SK-N-SH (cell line): Measurements from ENCODE around the gene CLASP1.

Source experiments
- CHD2 ChIP-seq: fragments of 150-350 bp; IDR thresholded peaks from 2 replicates; pipeline ENCODE4 v1.6.1; 2018; ENCODE audit warnings: low read length; ENCODE audit not compliant: partially characterized antibody
- CTCF ChIP-seq: fragments of 200-600 bp; sonication (generic); IDR thresholded peaks from 2 replicates; pipeline ENCODE4 v1.6.1; 2017; ENCODE audit warnings: antibody characterized with exemption, mild to moderate bottlenecking, moderate library complexity
- EZH2phosphoT487 ChIP-seq: fragments of 200-600 bp; sonication (generic); IDR thresholded peaks from 2 replicates; pipeline ENCODE4 v1.6.1; 2017; ENCODE audit warnings: low read depth, mixed run types, mild to moderate bottlenecking, antibody characterized with exemption, moderate library complexity, borderline replicate concordance
- GABPA ChIP-seq: IDR thresholded peaks from 2 replicates; pipeline ENCODE4 v1.4.0; 2012; ENCODE audit warnings: low read depth, mild to moderate bottlenecking
- MAX ChIP-seq: IDR thresholded peaks from 2 replicates; pipeline ENCODE4 v1.4.0; 2012; ENCODE audit warnings: low read depth
- MXI1 ChIP-seq: IDR thresholded peaks from 2 replicates; pipeline ENCODE4 v1.6.1; 2012; ENCODE audit warnings: mild to moderate bottlenecking, low read depth, low read length, improper control_type of control experiment
- NFIC ChIP-seq: IDR thresholded peaks from 2 replicates; pipeline ENCODE4 v1.4.0; 2012; ENCODE audit warnings: borderline replicate concordance
- NRF1 ChIP-seq: IDR thresholded peaks from 2 replicates; pipeline ENCODE4 v1.6.1; 2012; ENCODE audit warnings: low read depth, mild to moderate bottlenecking, low read length
- RXRA ChIP-seq: IDR thresholded peaks from 2 replicates; pipeline ENCODE4 v1.4.0; 2012; ENCODE audit warnings: low read depth, mild to moderate bottlenecking, borderline replicate concordance
- SMC3 ChIP-seq: IDR thresholded peaks from 2 replicates; pipeline ENCODE4 v1.6.1; 2012; ENCODE audit warnings: low read depth, low read length, improper control_type of control experiment
- TAF1 ChIP-seq: IDR thresholded peaks from 2 replicates; pipeline ENCODE4 v1.6.1; 2012; ENCODE audit warnings: low read depth, mild to moderate bottlenecking, low read length, moderate library complexity, borderline replicate concordance

GRCh38 chr2:121666042-121666441 lies 16.8 kb upstream of the CLASP1 start:
- TF ChIP-seq MAX (no peak), TAF1 (no peak), EZH2phosphoT487 (no peak), CTCF (no peak), NFIC (no peak), MXI1 (no peak), RXRA (no peak), CHD2 (no peak), GABPA (no peak), NRF1 (no peak), SMC3 (no peak)
